ENCODE results near the gene KRT20.

GRCh38 chr17:40922239-40922638, 37.2 kb upstream of the KRT20 start:
- no peak for TF ChIP-seq MAFK (IDR thresholded peaks at IDR 0.05; ENCODE audit: low read depth, low read length)
- TF ChIP-seq CTCF (conservative IDR thresholded peaks at IDR 0.05; ENCODE audit: low read depth, low read length) = no peak
- TF ChIP-seq MAZ (IDR thresholded peaks at IDR 0.05; ENCODE audit: borderline replicate concordance, low read depth, low read length) = no peak
- no peak for TF ChIP-seq SMC3 (IDR thresholded peaks at IDR 0.05; ENCODE audit: low read depth, low read length)
- no peak for TF ChIP-seq RAD21 (IDR thresholded peaks at IDR 0.05; ENCODE audit: low read length)
- no peak for TF ChIP-seq RFX5 (IDR thresholded peaks at IDR 0.05; ENCODE audit: low read depth, low read length)
- no peak for TF ChIP-seq POLR2A (IDR thresholded peaks at IDR 0.05; ENCODE audit: low read depth, low read length)
- TF ChIP-seq ELK1 (IDR thresholded peaks at IDR 0.05; ENCODE audit: borderline replicate concordance, low read depth, low read length) = no peak
- TF ChIP-seq MXI1 (IDR thresholded peaks at IDR 0.05; ENCODE audit: borderline replicate concordance, low read depth, low read length) = no peak
- no peak for TF ChIP-seq CHD1 (IDR thresholded peaks at IDR 0.05; ENCODE audit: low read depth, low read length)
